Prostate gland (tissue), 2 donors: Measurements from ENCODE around the gene STEAP2.

ENCODE experiments used
- POLR2AphosphoS5 ChIP-seq: sonication (generic); formaldehyde crosslinking; IDR thresholded peaks from one replicate; pipeline ENCODE4 v1.6.1; 2017; ENCODE audit warnings: antibody characterized with exemption
- TF ChIP-seq, protein P1 (sequence below), 4 experiments: fragments of 200-600 bp in 2 of 4; fragments of 450-650 bp in 2 of 4; sonication (generic) in 2 of 4; IDR thresholded peaks; 1 replicate in 3 of 4; 2 replicates in 1 of 4; pipeline ENCODE4 v1.5.1; 2016 to 2019; ENCODE audit warnings: antibody characterized with exemption in 4 of 4, mild to moderate bottlenecking in 2 of 4, moderate library complexity in 2 of 4

DNA sequence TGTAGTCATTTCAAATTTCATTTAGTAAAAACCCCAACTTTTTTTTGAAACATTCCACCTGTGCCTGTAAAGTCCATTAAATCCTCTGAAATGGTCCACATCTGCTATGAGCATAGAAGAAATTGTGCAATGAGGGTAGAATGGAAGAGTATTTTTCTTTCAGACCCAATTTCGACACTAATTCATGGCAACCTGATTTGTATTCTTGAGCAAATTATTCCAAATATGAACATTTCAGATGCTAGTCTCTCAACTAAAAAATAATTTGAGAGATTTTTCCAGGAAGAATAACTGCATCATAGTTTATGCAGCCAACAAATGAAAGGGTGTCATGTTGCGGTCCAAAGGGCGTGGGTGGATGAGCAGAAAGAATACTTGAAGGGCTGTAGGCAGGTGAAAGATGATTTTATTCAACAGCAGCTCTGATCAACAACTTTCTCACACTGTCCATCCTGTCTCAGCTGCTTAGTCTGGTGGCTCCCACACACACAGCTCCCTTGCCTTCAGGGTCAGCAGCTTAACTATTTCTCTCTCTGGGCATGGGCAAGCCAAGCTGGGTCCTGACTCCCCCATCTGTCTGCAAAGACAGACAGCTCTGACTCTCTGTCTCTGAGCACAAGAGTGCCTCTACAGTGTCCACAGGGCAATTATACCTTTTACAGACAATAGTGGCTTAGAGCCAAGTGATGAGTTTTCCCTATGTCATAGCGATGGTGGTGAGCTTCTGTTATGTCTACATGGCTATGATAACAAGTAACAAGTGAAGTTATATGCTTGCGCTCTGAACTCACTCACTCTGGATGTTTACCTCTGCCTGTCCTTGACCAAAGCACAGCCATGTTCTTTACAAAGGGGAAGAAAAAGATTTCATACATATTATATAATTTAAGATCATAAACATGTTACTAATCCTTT is 11.5 kb downstream of the STEAP2 start:
- TF ChIP-seq POLR2AphosphoS5: no peak
- TF ChIP-seq, protein P1, sequence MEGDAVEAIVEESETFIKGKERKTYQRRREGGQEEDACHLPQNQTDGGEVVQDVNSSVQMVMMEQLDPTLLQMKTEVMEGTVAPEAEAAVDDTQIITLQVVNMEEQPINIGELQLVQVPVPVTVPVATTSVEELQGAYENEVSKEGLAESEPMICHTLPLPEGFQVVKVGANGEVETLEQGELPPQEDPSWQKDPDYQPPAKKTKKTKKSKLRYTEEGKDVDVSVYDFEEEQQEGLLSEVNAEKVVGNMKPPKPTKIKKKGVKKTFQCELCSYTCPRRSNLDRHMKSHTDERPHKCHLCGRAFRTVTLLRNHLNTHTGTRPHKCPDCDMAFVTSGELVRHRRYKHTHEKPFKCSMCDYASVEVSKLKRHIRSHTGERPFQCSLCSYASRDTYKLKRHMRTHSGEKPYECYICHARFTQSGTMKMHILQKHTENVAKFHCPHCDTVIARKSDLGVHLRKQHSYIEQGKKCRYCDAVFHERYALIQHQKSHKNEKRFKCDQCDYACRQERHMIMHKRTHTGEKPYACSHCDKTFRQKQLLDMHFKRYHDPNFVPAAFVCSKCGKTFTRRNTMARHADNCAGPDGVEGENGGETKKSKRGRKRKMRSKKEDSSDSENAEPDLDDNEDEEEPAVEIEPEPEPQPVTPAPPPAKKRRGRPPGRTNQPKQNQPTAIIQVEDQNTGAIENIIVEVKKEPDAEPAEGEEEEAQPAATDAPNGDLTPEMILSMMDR (IDR thresholded peaks at IDR 0.05): no peak
